HG02610 (cell line): ENCODE data around the gene DES.
"Not testable (repeated sequence)": the region's sequence is repeated elsewhere in the genome, so short reads cannot be mapped to it uniquely, and the experiment has no call there.

Experiments
- ATAC-seq: cut with Tn5 transposase; IDR thresholded peaks from one replicate; pipeline ENCODE4 v1.9.1; 2021; ENCODE audit warnings: mild to moderate bottlenecking, moderate library complexity; ENCODE audit not compliant: unreplicated experiment

The DES gene

DNA sequence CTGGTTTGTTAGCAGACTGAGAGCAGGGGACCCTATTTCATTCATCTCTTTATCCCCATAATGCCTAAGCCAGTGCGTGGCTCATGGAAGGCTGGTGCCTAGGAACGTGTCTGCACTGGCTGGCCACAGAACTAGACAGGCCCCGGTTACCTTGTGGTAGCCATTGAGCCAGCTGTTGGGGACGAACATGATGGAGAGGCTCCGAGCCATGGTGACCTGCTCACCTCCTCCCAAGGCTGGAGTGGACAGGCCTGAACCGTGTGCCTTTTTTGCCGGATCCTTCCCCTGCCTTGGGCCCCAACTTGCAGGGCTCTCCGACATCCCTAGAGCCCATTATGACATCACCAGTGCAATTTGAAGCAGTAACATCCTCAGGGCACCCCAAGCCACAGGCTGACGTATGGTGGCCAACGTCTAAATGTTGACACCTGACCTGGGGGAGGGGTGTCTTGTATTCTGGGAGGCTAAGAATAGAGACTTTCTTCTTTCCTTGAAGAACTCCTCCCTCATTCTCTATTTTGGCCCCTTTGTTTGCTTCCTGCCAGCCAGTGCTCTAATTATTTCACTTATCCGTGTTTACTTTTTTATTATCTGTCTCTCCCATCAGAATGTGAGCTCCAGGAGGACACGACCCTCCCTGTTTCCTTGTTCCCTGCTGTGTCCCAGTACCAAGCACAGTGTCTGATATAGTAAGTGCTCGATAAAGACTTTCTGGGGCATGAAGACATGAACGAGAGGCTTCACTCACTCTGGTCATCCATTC lies 18.3 kb upstream of the DES start:
- ATAC-seq, result no peak

DNA sequence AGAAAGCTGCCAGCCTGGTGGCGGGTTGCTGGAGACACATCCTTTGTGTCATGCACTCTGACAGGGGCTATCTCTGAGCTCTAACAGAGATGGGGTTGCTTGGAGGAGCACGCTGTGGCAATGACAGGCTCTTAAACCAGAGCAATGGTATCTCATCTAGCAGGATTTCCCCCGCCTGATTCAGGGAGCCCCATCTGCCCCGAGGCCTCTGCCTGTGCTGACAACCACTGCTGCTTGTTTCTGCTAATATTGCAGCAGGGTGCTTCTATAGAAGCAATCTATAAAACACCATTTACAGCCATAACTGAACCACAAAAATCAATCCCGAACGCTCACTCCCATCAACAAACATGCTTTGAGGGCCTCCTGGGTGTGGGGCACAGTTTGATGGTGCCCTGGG lies 17.6 kb upstream of the DES start:
- no peak for ATAC-seq

- ATAC-seq, result no peak
Observed at GRCh38 chr2:219401606-219402005, 16.6 kb upstream of the DES start.

DNA sequence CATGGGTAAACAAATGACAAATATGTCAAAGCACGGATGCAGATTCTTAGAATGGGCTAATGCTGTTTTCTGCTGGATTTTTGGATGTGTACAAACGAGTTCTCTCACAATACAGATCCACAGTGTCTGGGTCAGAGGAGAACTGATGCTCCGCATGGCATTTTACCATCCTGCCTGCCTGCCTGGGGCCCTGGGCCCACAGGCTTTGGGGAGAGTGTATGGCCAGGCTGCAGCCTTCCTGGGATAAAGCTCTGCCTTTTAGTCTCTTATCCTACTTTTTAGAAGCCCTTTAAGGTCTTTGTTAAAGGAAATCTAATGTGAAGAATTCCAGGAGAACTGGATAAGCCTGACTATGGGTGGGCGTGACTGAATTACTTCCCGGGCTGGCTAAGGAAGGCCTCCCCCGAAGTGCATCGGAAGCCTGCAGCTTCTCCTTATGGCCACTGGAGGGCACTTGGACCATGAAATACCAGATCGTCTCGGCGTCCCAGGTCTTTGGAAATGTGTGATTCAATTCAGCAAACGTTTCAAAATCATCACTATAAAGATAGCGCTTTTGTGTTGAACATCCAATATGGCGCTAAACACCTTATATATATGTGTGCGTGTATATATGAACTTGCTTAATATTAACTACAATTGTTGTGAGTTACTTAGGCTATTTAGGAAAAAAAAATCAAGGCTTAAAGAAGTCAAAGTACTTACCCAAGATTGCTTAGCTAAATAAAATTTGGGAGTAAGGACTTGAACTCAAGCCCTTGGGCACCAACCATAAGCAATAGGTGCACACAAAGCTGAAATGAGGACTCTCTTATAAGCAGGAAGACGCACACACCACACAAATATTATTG lies 15.3 kb upstream of the DES start:
- peak; percentile 78 for ATAC-seq

DNA sequence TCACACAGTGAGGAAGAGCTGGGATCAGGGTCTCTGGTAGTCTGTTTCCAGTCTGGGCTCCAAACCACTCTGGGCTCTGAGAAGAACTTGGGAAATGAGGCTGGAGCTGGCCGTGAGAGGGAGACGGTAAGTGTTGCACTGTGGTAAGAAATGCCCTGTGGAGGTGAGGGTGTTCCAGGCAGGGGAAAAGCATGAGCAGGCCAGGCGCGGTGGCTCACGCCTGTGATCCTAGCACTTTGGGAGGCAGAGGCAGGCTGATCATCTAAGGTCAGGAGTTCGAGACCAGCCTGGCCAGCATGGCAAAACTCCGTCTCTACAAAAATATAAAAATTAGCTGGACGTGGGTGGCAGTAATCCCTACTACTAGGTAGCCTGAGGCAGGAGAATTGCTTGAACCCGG lies 14.3 kb upstream of the DES start:
- ATAC-seq, result no peak

DNA sequence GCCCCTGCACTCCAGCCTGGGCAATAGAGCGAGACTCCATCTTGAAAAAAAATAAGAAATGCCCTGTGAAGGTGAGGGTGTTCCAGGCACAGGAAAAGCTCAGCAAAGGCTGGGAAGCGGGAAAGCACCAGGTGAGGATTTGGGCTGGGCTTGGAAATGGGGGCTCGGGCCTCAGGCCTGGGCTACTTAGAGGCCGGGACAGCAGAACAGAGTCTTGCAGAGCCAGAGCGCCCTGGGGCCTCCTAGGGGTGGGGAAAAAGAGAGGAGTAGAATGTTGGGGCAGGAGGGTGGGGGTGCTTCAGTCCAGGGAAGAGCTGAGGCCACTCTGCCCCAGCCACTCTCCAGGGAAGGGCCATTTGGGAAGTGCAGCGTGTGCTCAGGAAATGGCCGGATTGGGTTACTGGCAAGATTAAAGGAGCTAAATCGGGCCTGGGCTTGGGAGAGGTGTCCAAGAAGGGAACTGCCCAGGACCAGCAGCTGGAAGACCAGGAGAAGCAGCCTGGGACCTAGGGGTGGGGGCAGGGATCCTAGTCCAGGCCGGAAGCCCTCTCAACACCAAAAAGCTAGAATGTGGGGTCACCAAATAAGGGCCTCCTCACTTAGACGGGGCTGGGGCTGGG lies 13.8 kb upstream of the DES start:
- ATAC-seq, result no peak

DNA sequence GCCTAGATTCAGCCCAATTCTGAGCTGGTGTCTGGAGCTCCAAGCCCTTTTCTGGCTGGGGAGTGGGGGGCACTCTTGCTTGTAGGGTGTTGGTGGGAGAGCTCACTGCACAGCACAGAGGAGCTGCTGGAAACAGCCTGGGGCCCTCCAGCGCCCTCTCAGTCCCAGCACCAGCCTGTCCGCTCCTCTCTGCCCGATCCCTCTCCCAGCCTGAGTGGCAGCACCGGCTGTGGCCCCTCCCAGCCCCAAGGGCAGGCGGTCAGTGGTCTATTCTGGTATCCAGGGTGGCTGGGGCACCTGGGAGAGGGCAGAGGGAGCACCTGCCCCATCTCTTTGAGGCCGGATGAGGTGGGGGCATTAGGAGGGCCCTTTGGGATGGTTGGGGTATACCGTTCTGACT lies 13.2 kb upstream of the DES start:
- no peak for ATAC-seq

- ATAC-seq, result no peak
Observed at GRCh38 chr2:219405451-219405850, 12.7 kb upstream of the DES start.

DNA sequence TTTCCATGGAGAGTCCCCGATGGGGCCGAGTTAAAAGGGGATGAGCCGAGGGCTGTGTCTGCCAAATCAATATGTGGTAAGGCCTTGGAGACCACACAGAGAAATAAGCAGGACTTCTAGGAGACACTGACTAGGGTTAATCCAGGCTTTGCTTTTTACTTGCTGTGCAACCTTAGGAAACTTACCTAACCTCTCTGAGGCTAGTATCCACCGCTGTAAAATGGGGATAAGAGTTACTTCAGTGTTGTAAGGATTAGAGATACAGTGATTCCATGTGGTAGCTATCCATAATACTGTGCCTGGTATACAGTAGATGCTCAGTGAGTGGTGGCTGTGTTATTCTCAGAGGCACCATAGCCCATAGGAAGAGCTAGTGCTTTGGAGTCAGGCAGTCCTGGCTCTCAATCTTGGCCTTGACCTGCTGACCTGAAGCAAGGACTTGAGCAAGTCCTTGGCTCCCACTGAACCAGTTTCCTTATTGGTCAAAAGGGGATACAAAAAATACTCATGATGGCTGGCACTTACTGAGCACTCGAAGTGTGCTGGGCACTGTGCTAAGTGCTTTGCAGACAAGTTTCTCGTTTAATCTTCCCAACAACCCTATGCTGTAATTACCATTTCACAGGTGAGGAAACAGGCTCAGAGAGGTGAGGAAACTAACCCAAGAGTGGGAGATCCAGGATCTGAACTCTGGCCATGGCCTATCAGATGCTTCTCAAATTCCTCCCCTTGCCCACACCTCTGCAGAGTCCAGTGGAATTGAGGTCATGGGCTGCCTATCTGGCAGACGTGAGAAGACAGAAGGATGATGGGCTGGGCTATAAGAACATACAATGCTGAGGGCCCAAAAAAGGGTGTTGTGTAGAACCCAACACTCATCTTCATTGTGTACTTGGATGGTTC lies 12.0 kb upstream of the DES start:
- no peak for ATAC-seq

GRCh38 chr2:219406861-219407230 lies 11.3 kb upstream of the DES start:
- no peak for ATAC-seq

- not testable (repeated sequence) for ATAC-seq
Observed at GRCh38 chr2:219407343-219407742, 10.8 kb upstream of the DES start.

DNA sequence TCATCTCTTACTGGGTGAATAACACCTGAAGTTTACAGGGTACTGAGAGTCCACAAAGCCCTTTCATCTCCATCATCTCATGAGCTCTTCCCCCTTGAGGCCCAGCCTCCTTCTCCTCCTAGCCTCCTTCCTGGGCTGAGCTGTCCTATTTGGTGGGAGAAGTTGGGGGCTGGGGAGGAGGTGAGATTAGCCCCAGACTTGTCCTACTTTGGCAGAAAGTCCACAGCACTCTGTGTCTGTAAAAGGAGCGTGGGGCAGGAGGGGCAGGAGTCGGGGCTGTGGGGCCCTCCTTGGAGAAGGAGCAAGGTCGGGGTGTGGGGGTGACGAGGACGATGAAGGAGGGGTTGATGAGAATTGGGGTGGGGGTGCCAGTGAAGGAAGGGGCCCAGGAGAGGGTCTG lies 10.0 kb upstream of the DES start:
- no peak for ATAC-seq

DNA sequence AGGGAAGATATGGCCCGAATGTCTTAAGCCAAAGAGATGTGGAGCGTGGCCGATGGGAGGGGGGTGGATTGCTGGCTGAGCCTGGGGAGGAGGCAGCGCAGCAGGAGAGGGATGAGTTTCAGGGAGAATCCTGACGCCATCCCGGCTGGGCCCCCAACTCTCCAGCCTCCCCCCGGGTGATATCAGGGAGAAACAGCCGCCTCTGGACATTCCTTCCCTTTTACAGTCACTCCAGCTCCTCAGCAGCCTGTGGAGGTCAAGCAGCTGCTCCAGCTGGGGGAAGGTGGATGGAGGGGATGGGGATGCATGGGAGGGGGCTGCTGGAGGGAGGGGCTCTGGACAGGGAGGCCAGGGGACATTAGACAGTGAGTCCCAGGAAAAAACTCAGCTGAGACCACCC lies 9.5 kb upstream of the DES start:
- no peak for ATAC-seq

DNA sequence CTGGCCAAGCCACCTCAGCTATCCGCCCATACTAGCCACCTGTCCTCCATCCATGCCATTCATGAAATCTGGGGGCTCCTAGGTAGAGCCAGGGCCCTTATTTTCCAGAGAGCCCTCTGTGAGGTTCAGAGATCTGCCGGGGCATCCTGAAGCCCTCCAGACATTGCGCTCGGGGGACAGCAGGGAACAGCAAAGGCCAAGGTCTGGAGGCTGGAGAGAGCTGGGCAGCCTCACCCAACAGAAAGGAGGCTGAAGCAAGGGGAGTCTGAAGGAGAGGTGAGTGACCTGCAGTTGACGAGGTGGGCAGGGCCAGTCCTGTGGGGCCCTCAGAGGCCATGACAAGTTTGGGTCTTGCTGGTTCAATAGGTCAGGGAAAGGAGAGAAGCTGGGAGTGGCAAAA lies 8.6 kb upstream of the DES start:
- no peak for ATAC-seq

DNA sequence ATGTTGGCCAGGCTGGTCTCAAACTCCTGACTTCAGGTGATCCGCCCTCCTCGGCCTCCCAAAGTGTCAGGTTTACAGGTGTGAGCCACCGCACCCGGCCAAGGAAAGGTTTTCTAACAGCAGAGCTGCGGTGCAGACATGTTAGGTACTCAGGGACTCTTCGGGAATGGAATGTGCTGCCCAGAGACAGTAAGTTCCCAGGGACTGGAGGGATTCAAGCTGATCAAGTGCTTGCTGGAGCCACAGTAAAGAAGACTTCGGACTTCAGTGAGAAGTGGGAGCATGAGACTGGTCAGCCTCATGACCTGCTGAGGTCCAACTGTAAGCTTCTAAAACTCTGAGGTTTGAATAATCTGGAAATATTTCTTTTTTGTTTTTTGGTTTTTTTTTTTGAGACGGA lies 7.8 kb upstream of the DES start:
- ATAC-seq, result no peak

GRCh38 chr2:219414857-219415256 lies 3.3 kb upstream of the DES start:
- ATAC-seq, result no peak

DNA sequence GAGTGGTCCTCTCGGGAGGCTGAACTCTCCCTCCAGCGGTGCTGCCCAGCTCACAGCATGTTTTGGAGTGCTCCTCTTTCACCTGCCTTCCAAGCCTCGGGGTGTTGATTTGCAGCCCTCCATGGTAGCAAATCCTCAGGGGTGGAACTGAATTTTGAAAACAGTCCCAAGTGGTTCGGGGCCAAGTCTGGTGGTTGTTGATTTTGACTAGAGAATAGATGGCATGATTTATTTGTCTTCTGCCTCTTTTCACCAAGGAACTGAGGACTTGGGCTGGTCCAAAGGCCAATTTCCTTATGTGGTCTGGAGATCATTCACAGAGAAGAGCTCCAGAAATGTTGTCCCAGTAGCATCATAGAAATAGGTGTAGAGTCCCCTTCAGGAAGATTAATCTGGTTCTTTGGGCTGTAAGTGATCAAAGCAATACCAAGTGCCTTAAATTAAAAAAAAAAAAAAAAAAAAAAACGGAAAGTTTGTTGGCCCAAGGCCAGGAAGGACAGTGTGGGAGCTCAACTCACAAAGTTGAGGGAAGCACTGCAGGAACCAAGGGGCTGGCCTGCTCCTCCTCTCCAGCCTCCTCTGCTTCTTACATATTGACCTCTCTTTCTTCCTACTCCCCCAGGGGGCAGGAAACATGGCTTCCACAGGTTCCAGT lies 2.5 kb upstream of the DES start:
- ATAC-seq, result no peak

GRCh38 chr2:219416235-219416602 lies 2.0 kb upstream of the DES start:
- no peak for ATAC-seq

DNA sequence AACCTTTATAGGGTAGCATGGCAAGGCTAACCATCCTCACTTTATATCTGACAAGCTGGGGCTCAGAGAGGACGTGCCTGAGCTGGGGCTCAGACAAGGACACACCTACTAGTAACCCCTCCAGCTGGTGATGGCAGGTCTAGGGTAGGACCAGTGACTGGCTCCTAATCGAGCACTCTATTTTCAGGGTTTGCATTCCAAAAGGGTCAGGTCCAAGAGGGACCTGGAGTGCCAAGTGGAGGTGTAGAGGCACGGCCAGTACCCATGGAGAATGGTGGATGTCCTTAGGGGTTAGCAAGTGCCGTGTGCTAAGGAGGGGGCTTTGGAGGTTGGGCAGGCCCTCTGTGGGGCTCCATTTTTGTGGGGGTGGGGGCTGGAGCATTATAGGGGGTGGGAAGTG lies 1.2 kb upstream of the DES start:
- no peak for ATAC-seq

GRCh38 chr2:219417374-219417773 lies 803 bp upstream of the DES start:
- no peak for ATAC-seq

- ATAC-seq, result no peak
Observed at GRCh38 chr2:219419012-219419324, 791 bp downstream of the DES start.
